SIG-M5 treated with dmso at 0.1 percent for 504 hours (cell line): ENCODE measurements around the gene AURKAIP1.

ENCODE experiments used
- DNase-seq: peaks from one replicate; lab custom pipeline; 2025; ENCODE audit not compliant: unreplicated experiment; lab: John Stamatoyannopoulos, UW

Gene AURKAIP1

GRCh38 chr1:1361982-1362423, 13.0 kb downstream of the AURKAIP1 start:
- DNase-seq = no peak

- DNase-seq = no peak
Measured at GRCh38 chr1:1361233-1361981, 13.6 kb downstream of the AURKAIP1 start.

- no peak for DNase-seq
Measured at GRCh38 chr1:1360506-1361169, 14.4 kb downstream of the AURKAIP1 start.

- no peak for DNase-seq
Measured at GRCh38 chr1:1359664-1360468, 15.1 kb downstream of the AURKAIP1 start.

GRCh38 chr1:1359308-1359663, 15.7 kb downstream of the AURKAIP1 start:
- DNase-seq = no peak

GRCh38 chr1:1358433-1359271, 16.4 kb downstream of the AURKAIP1 start, which contains the start of gene MXRA8:
Gene MXRA8 (minus strand): TSS chr1:1358555. CDS start chr1:1358504, 51 bp downstream.
- no peak for DNase-seq

- DNase-seq = no peak
Measured at GRCh38 chr1:1357871-1358432, 17.1 kb downstream of the AURKAIP1 start.

- DNase-seq = no peak
Measured at GRCh38 chr1:1356796-1357401, 18.1 kb downstream of the AURKAIP1 start.

GRCh38 chr1:1356166-1356795, 18.7 kb downstream of the AURKAIP1 start:
- DNase-seq = no peak

GRCh38 chr1:1355416-1355815, 19.6 kb downstream of the AURKAIP1 start:
- no peak for DNase-seq

- DNase-seq = no peak
Measured at GRCh38 chr1:1354271-1355247, 20.4 kb downstream of the AURKAIP1 start.

- DNase-seq = no peak
Measured at GRCh38 chr1:1353389-1354151, 21.4 kb downstream of the AURKAIP1 start.

- DNase-seq = no peak
Measured at GRCh38 chr1:1352786-1353388, 22.1 kb downstream of the AURKAIP1 start.

GRCh38 chr1:1351511-1352427, 23.2 kb downstream of the AURKAIP1 start:
- no peak for DNase-seq

- DNase-seq = peak; percentile 23
Measured at GRCh38 chr1:1349256-1350012, 25.6 kb downstream of the AURKAIP1 start, which contains the start of gene DVL1. Gene DVL1 (minus strand): TSS chr1:1349418. CDS start chr1:1349065, 353 bp downstream.
